Stimulated activated naive CD8-positive, alpha-beta T cell treated with anti-CD3 and anti-CD28 coated beads, Interleukin-15, amount 100 ng/mL, for 72 hours (primary cell): Measurements from ENCODE around the gene KLF13.

Source experiments
- ATAC-seq: fragments of 150-1000 bp; cut with Tn5 transposase; 2 replicates; pipeline ENCODE4 v1.10.0; 2021; ENCODE audit warnings: mild to moderate bottlenecking, moderate library complexity
- DNase-seq, 2 donors: peaks; one replicate each; pipeline ENCODE4 v3.0.0; 2021 to 2022
- H3K27ac Mint-ChIP-seq, 2 donors: one replicate each; pipeline ENCODE4 v1.8.0; 2022; ENCODE audit warnings: mild to moderate bottlenecking in 2 of 2, mixed read lengths in 2 of 2, moderate library complexity in 2 of 2
- H3K27me3 Mint-ChIP-seq: one replicate; pipeline ENCODE4 v1.8.0; 2022; ENCODE audit warnings: mixed read lengths
- H3K4me1 Mint-ChIP-seq: one replicate; pipeline ENCODE4 v1.8.0; 2022; ENCODE audit warnings: mild to moderate bottlenecking, mixed read lengths
- H3K4me3 Mint-ChIP-seq, 2 donors: one replicate each; pipeline ENCODE4 v1.8.0; 2022; ENCODE audit warnings: mild to moderate bottlenecking in 2 of 2, mixed read lengths in 2 of 2, moderate library complexity in 1 of 2
- H3K9me3 Mint-ChIP-seq, 2 donors: one replicate each; pipeline ENCODE4 v1.8.0; 2022; ENCODE audit warnings: mixed read lengths in 2 of 2

The KLF13 gene

DNA sequence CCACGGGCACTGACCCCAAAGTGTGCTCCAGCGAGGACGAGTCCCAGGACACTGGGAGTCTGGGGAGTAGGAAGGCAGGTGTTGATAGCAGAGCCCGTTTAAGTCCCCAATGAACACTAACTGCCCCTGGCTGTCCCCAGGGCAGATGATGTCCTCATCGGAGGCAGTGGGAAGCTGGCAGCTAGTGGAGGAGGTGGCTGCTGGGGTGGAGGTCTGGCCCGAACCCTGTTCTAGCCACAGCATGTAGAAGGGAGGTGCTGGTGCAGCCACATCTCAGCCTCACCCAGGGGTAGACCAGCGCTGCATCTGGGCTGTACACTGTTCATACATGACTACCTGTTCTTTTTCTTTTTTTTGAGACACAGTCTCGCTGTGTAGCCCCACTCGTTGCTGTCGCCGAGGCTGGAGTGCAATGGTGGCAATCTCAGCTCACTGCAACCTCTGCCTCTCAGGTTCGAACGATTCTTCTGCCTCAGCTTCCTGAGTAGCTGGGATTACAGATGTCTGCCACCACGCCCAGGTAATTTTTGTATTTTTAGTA lies 51.8 kb downstream of the KLF13 start:
- Mint-ChIP-seq H3K4me3 (peak overlapping the region; percentile 19 to 22), H3K27me3 (no peaks in the 10 kb centered on the region), H3K27ac (peak overlapping the region; percentile 57 to 88), H3K4me1 (peaks cover 86% of the 10 kb centered on the region), H3K9me3 (no peaks in the 10 kb centered on the region)
- DNase-seq (no peak), ATAC-seq (peak; percentile 43)

DNA sequence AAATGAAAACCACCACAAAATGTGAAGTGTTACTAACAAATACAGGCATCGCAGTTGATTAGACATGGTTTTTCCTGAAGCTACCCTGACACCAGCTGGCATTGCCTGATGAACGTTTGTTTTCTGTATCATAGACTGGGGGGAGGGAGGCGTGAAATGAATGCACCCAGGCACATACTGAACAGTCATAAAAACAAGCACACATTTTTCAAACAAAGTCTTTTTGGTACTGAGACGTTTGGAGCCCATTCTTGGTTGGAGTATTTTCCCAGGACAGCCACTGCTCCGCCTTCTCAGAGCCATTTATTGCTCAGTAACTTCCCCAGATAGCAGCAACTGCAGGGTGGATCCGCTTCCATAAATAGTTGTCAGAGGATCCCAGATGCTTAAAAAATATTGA lies 52.4 kb downstream of the KLF13 start:
- ATAC-seq (peak; percentile 54), DNase-seq (no peak)
- Mint-ChIP-seq H3K4me1 (peaks cover 80% of the 10 kb centered on the region), H3K9me3 (no peaks in the 10 kb centered on the region), H3K27ac (no peak overlapping the region), H3K27me3 (no peaks in the 10 kb centered on the region), H3K4me3 (no peak overlapping the region)

DNA sequence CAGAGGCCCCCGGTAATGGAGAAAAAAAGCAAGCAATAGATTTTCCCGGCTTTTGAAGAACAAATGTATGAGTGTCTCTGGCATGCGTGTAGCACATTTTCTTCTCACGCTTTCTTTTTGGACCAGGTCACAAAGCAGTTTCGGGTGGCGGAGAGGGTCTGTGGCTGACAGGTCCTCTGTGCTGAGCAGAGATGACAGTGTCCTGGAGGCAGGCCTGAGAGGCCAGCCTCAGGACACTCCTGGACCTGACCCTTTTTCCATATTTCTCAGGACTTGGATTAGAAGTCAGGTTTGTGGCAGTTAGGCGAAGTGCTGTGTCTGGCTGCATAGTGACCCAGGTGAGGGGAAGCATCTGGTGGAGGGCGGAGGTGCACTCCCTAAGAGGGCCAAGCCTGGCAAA lies 52.9 kb downstream of the KLF13 start:
- ATAC-seq (no peak), DNase-seq (no peak)
- no peak overlapping the region for H3K4me3 Mint-ChIP-seq
- H3K9me3 Mint-ChIP-seq, result no peaks in the 10 kb centered on the region
- H3K4me1 Mint-ChIP-seq, result peaks cover 77% of the 10 kb centered on the region
- peak overlapping the region in 1 of 2 donors; percentile 76 for H3K27ac Mint-ChIP-seq
- H3K27me3 Mint-ChIP-seq, result no peaks in the 10 kb centered on the region

DNA sequence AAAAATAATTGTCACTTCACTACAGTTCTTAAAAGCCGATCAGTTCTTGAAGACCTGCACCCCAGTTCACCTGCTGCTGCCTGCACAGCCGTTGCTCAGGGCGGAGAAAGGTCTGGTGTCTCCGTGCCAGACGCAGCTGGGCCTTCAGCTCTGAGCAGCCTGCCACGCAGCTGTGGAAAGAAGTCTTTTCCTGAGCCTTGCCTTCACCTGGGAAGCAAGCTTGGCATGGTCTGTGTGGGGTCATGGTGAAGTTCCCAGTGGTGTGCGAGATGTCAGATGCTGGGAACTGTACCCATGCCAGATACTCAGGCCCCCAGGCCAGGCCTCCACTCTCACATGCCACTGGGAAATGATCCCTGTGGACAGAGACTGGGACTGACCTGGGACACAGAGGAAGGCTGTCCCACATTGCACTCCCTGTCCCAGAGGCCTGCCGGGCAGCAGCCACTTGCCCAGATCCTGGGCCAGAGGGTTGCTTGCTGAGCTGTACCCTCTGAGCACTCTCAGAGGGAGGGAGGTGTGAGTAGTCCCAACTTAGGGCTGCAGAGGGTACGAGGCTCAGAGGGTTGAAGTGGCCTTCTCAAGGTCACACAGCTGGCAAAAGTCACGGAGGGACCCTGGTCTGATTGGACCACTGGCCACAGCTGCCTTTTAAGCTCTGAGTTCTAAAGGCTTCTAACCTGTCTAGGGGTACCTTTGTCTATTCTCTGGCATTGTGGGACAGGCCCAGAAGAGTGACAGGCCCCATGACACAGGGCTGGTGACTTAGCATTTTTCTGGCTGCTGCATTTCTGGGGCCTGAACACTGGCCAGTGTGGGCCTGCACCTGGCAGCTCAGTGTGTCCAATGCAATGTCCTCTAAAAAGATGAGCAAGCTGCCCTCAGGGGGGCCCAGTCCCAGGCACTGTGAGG lies 55.4 kb downstream of the KLF13 start:
- no peaks in the 10 kb centered on the region for H3K27me3 Mint-ChIP-seq
- peak overlapping the region in 1 of 2 donors; percentile 51 for H3K27ac Mint-ChIP-seq
- no peak overlapping the region for H3K4me3 Mint-ChIP-seq
- peaks cover 74% of the 10 kb centered on the region for H3K4me1 Mint-ChIP-seq
- ATAC-seq (peak; percentile 27), DNase-seq (no peak)
- H3K9me3 Mint-ChIP-seq, result no peaks in the 10 kb centered on the region

DNA sequence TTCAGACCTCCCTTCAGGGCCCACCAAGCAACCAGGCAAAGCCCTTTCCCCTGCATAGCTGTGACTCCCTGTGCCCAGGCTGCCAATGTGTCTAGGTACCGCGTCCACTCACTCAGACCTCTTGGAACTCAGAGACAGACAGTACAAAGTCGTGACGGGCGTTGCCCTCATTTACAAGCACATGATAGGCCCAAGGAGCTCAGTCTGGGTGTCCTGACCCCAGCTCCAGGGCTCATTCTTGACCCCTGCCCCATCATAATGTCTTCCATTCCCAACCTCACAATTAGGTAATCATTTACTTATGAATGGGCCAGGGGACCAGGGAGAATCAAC lies 56.0 kb downstream of the KLF13 start:
- Mint-ChIP-seq H3K27ac (peak overlapping the region in 1 of 2 donors; percentile 51), H3K4me1 (peaks cover 74% of the 10 kb centered on the region)

DNA sequence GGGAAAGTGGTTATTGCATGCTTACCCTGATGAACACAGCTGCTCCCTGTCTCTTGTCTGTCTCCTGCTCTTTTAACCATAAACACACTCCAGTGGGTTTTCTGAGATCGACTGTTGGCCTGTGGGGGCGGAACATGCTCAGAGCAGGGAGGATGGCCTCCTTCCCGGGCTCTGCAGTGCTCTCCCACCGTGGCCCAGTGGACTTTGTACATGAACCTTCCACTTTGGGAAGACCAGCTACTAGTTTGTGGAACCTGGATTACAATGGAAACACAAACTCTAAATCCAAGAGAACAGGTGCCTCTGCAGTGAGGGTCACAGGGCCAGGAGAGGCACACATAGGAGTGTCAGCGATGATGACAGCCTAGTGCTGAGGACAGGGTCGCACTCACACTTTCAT lies 56.5 kb downstream of the KLF13 start:
- H3K27ac Mint-ChIP-seq, result peak overlapping the region in 1 of 2 donors; percentile 41
- H3K4me3 Mint-ChIP-seq, result no peak overlapping the region
- H3K9me3 Mint-ChIP-seq, result no peaks in the 10 kb centered on the region
- ATAC-seq (no peak), DNase-seq (no peak)
- H3K27me3 Mint-ChIP-seq, result no peaks in the 10 kb centered on the region
- H3K4me1 Mint-ChIP-seq, result peaks cover 74% of the 10 kb centered on the region

More for the DNA sequence above, 56.0 kb downstream of the KLF13 start:
- no peaks in the 10 kb centered on the region for H3K9me3 Mint-ChIP-seq
- DNase-seq, result no peak
- no peaks in the 10 kb centered on the region for H3K27me3 Mint-ChIP-seq
- no peak for ATAC-seq
- peak overlapping the region in 1 of 2 donors; percentile 9 for H3K4me3 Mint-ChIP-seq

DNA sequence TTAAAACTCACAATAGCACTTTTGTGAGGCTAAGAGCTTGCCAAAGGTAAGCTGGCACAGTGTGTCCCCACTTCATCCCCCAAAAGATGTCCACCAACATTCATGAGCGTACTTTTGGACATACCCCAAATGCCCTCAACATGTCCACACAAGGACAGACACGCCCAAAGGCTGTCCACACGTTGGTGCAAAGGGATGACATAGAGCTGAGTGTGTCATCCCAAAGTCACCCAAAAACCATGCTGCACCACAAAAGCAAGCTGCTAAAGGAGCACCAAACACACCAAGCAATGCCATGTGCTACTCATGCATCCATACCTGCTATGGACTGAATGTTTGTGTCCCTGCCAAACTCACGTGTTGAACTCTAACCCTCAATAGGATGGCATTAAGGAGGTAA lies 57.9 kb downstream of the KLF13 start:
- Mint-ChIP-seq H3K4me3 (no peak overlapping the region), H3K27ac (no peak overlapping the region), H3K27me3 (no peaks in the 10 kb centered on the region), H3K9me3 (peaks cover 0 to 8% of the 10 kb centered on the region in 2 donors), H3K4me1 (peaks cover 73% of the 10 kb centered on the region)
- ATAC-seq, result no peak
- DNase-seq, result no peak

DNA sequence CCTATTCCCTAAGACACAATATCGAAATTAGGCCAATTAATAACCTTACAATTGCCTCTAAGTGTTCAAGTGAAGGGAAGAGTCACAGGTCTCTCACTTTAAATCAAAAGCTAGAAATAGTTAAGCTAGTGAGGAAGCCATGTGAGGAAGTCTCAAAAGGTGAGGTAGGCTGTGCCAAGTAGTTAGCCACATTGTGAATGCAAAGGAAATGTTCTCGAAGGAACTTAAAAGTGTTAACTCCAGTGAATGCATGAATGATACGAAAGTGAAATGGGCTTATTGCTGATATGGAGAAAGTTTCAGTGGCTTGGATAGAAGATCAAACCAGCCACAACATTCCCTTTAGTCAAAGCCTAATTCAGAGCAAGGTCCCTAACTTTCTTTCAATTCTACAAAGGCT lies 59.1 kb downstream of the KLF13 start:
- Mint-ChIP-seq H3K27ac (no peak overlapping the region), H3K27me3 (no peaks in the 10 kb centered on the region)
- ATAC-seq, result no peak

DNA sequence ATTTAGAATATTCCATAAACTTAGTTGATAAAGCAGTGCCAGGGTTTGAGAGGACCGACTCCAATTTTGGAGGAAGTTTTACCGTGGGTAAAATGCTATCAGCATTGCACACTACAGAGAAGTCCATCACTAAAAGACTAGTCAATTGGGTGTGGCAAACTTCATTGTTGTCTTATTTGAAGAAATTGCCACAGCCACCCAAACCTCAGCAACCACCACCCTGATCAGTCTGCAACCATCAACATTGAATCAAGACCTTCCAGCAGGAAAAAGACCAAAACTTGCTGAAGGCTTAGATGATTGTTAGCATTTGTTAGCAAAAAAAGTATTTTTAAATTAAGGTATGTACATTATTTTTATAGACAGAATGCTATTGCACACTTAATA lies 60.5 kb downstream of the KLF13 start:
- peaks cover 9 to 22% of the 10 kb centered on the region in 2 donors for H3K9me3 Mint-ChIP-seq
- DNase-seq (peak in 1 of 2 donors; percentile 54), ATAC-seq (peak; percentile 56)
- H3K4me1 Mint-ChIP-seq, result peaks cover 75% of the 10 kb centered on the region
- H3K4me3 Mint-ChIP-seq, result no peak overlapping the region
- H3K27ac Mint-ChIP-seq, result no peak overlapping the region
- no peaks in the 10 kb centered on the region for H3K27me3 Mint-ChIP-seq

More for the DNA sequence above, 59.1 kb downstream of the KLF13 start:
- Mint-ChIP-seq H3K4me1 (peaks cover 81% of the 10 kb centered on the region), H3K9me3 (peaks cover 8 to 20% of the 10 kb centered on the region in 2 donors), H3K4me3 (no peak overlapping the region)
- DNase-seq, result no peak

DNA sequence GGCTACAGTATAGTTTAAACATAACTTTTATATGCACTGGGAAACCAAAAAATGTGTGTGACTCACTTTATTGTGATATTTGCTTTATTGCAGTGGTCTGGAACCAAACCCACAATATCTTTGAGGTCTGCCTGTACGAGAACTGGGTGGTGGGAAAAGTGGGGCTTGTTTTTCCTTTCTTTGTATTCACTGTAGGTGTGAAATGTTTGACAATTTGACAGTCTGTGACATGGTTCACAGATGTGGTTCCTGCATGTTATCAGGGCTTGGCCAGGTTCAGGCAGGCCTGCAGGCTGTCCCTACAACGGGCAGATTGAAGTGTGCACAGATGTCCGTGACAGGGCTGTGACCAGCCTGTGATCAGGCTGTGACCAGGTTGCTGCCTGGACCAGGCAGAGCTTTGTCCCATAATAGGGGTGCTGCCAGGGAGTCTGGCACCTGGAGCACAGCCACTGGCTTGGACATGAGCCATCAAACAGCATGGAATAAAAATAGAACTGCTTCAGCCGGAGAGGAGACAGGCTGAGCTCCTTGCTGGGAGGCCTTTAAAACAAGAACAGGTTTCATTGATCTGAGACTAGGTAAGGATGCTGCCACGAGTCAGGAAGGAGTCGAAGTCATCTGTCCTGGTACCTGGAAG lies 61.0 kb downstream of the KLF13 start:
- Mint-ChIP-seq H3K4me1 (peaks cover 70% of the 10 kb centered on the region), H3K9me3 (peaks cover 9 to 22% of the 10 kb centered on the region in 2 donors), H3K27ac (peak overlapping the region in 1 of 2 donors; percentile 80), H3K4me3 (peak overlapping the region; percentile 45 to 64), H3K27me3 (no peaks in the 10 kb centered on the region)
- ATAC-seq, result peak; percentile 74
- DNase-seq, result peak; percentile 45 to 58

DNA sequence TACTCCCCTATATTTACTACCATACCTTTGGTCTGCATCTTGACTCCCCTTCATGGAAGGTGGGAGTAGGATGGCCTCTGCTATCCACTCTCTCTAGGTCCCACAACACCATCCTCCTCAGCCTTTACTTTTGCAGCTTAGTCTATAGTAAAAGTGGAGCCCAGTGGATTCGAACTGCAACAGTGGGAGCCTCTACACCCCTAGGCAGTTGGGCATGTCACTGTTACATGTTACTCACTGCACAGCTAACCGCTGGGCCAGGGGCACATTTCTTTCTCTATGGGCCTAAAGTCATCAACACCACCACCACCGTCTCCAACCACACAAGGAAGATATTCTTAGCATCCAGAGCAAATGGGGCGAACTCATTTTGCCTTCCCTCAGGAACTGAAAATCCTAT lies 62.9 kb downstream of the KLF13 start:
- H3K4me3 Mint-ChIP-seq, result no peak overlapping the region
- peak in 1 of 2 donors; percentile 7 for DNase-seq
- H3K4me1 Mint-ChIP-seq, result peaks cover 74% of the 10 kb centered on the region
- H3K9me3 Mint-ChIP-seq, result peaks cover 9 to 22% of the 10 kb centered on the region in 2 donors
- no peak for ATAC-seq
- H3K27ac Mint-ChIP-seq, result no peak overlapping the region
- no peaks in the 10 kb centered on the region for H3K27me3 Mint-ChIP-seq

DNA sequence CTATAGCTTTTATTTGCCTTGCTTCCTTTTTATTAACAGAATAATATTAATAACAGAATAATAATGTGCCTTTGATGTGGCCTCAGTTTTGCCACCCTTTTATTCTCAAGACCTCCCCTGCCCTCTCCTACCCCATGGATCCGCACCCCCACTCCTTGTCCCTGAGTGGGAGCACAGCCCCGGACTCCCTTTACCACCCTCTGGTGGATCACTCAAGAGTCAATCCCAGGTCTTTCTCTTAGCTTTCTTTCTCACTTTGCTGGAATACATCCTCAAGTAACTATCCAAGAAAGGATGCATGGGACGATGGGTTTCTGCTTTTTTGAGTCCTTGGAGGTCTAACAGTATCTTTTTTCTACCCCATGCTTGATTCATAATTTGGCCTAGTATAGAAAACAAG lies 63.4 kb downstream of the KLF13 start:
- Mint-ChIP-seq H3K27ac (no peak overlapping the region), H3K27me3 (no peaks in the 10 kb centered on the region), H3K4me3 (no peak overlapping the region), H3K9me3 (peaks cover 9 to 22% of the 10 kb centered on the region in 2 donors), H3K4me1 (peaks cover 70% of the 10 kb centered on the region)
- peak in 1 of 2 donors; percentile 4 for DNase-seq
- ATAC-seq, result no peak

DNA sequence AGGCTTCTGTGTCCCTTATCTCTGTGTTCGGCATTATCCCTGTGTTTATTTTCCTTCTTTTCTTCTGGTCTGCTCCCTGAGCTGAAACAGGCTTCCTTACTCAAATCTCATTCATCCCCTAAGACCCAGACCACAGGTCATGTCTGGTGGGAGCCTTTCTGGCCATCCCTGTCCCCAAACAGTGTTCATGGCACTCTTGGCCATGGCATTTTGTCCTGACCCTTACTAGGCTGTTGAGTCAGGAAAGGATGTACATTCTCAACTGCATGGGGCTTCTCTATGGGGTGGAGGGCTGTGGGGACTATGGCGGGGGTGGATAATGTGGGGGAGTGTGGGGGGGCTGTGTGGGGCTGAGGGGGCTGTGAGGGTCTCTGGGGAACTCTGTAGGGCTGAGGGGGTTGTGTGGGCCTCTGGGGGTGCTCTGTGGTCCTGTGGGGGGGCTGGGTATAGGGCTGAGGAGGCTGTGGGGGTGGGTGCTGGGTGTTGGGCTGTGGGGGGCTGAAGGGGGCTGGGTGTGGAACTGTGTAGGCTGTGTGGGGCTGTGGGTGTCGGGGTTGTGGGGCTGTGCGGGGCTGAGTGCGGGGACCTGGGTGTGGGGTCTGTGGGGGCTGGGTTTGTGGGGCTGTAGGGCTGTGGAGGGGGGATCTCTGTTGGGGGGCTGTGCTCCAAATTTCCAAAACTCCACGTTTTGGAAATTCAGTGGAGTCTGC lies 64.3 kb downstream of the KLF13 start:
- H3K27ac Mint-ChIP-seq, result no peak overlapping the region
- DNase-seq (no peak), ATAC-seq (no peak)
- H3K4me3 Mint-ChIP-seq, result no peak overlapping the region
- H3K4me1 Mint-ChIP-seq, result peaks cover 63% of the 10 kb centered on the region
- H3K9me3 Mint-ChIP-seq, result peaks cover 9 to 22% of the 10 kb centered on the region in 2 donors
- H3K27me3 Mint-ChIP-seq, result no peaks in the 10 kb centered on the region

DNA sequence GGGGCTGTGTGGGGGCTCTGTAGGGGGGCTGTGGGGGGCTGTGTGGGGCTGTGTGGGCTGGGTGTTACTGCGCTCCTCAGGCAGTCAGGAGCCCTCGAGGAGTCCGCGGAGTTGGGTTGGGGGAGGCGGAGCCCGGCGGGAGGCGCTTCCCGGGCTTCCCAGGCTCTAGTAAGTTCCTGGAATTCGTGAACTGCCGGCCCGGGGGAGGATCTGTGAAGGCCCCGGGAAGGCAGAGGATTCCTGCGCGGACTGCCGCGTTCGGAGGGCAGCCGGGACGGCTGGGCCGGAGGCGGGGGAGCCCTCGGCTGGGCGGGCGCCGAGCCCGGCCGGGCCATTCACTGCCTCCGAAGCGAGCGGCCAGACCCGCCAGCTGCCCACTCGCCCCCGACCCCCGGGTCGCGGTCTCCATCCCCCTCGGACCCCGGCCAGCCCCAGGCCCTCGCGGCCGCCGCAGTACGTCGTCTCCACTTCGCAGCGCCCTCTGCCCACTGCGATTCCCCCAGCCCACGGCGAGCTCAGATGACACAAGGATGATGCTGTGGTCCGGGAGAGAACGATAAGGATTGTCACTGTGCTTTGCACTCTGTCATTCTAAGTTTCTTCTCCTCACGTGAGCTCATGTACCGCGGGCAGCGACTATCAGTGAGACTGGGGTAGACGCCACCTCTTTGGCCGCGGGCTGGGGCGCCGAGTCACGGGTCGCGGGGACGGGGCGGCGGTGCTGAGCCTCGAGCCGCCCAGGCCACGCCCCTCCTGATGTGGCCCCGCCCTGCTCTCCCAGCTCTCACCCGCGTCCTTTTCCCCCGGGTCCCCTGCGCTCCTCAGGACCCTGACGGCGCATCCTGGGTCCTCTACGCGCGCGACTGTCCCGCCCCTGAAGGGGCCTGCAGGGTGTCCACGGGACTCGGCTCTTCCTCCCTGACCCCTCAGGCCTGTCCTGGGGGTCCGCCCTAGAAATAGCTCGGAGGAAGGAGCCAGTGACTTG lies 65.3 kb downstream of the KLF13 start:
- peak; percentile 85 for ATAC-seq
- peak overlapping the region; percentile 89 to 93 for H3K27ac Mint-ChIP-seq
- H3K4me3 Mint-ChIP-seq, result peak overlapping the region; percentile 91 to 96
- peak; percentile 78 to 79 for DNase-seq
- H3K4me1 Mint-ChIP-seq, result peaks cover 63% of the 10 kb centered on the region
- H3K9me3 Mint-ChIP-seq, result peaks cover 9 to 22% of the 10 kb centered on the region in 2 donors
- H3K27me3 Mint-ChIP-seq, result no peaks in the 10 kb centered on the region
